GM19455 (cell line): ENCODE data around the gene GSTT2.
"Not testable (repeated sequence)": the region's sequence is repeated elsewhere in the genome, so short reads cannot be mapped to it uniquely, and the experiment has no call there.

ENCODE experiments used
- ATAC-seq: cut with Tn5 transposase; IDR thresholded peaks from one replicate; pipeline ENCODE4 v1.9.1; 2021; ENCODE audit not compliant: unreplicated experiment

GSTT2 gene

DNA sequence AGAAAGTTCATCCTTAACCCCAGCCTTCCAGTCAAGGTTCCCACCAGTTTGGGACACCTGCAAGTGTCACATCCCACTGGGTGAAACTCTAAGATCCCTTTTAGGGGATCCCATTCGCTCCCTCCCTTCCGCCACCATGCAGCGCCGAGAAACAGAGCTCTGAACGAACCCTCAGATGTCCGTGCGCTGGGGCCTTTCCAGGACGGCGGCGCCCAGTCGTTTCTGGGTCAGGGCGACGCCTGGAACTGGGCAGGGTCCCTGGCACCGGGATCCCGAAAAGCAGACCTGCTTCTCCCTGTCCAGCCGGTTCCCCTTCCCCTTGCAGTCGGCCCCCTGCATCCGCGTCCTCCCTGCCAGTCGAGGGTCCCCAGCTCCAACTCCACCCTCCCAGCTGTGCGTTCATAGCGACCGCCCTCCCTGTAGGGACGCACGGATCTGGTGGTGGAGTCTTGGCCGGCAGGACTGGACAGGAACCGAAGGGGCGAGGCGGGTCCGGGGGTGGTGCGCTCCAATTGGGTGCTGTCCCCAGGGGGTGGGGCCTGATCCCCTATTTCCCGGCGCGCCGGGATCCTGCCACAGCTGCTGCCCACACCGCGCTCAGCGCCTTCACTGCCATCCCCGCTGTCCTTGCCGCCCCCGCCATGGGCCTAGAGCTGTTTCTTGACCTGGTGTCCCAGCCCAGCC is at the start of gene GSTT2:
Gene GSTT2 (plus strand): TSS at position 578 of the 684 bp plus-strand sequence.
- not testable (repeated sequence) for ATAC-seq

- ATAC-seq, result no peak
Observed at GRCh38 chr22:23938328-23939016, 41.5 kb upstream of the GSTT2 start.

DNA sequence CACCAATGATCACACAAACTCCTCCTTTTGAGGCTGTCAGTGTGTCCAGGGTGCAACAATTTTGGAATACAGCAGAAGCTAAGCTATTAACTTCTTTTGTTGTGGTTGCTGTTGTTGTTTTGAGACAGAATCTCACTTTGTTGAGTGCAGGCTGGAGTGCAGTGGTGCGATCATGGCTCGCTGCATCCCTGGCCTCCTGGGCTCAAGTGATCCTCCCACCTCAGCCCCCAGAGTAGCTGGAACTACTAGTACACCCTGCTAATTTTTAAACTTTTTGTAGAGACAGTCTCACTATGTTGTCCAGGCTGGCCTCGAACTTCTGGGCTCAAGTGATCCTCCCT is 40.9 kb upstream of the GSTT2 start:
- ATAC-seq, result no peak

GRCh38 chr22:23940166-23940565 is 39.8 kb upstream of the GSTT2 start:
- ATAC-seq, result not testable (repeated sequence)

DNA sequence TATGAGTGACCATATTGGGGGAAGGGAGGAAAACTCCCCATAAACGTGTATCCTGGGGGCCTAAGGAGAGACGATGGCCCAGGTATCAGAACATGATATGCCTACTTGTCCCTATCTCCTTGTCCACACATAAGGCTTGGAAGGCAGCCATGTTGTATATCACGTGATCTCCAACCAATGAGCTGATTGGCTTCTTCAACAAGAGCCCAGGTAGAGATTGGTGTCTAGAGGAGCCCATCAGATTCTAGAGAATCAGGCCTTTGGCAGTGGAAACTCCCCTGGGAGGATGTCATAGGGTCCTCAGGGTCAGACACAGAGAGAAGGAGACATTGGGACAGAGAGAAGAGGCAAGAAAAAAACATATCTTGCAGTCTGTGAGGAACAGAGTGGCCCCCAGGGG is 32.5 kb upstream of the GSTT2 start:
- ATAC-seq, result not testable (repeated sequence)

DNA sequence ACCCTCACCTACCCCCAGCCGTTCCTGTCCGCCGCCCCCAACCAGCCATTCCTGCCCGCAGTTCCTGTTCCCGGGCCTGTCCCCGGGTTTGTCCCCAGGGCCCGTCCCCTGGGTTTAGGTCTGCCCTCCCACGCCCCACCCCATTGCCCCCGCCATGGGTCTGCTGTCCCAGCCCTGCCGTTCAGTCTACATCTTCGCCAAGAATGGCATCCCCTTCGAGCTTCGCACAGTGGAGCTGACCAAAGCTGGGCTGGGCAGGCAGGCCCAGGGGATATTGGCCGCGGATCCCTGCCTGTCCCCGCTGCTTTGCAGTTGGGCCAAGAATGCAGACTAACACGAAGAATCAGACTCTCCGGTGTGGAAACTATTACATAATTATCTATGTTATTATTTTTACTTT is 30.2 kb upstream of the GSTT2 start:
- ATAC-seq, result not testable (repeated sequence)

- ATAC-seq, result not testable (repeated sequence)
Observed at GRCh38 chr22:23951383-23951782, 28.6 kb upstream of the GSTT2 start.

GRCh38 chr22:23952794-23953405 is 27.0 kb upstream of the GSTT2 start:
- ATAC-seq, result not testable (repeated sequence)

DNA sequence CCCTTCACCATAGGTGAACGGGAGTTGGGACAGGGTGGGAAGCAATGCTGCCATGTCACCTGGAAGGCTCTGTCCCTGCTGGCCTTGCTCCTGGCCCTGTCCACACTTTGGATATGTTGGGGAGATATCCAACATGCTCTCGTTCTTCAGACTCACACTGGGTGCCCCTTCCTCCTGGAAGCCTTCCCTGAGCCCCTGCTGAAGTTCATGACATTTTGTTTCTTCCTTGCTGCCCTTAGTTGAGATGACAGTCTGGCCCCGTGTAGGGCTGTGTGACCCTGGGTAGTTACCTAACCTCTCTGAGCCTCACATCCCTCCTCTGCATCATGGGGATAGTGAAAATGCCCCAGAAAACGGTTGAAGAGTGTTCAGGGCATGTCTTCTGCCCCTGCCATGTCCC is 26.4 kb upstream of the GSTT2 start:
- not testable (repeated sequence) for ATAC-seq

DNA sequence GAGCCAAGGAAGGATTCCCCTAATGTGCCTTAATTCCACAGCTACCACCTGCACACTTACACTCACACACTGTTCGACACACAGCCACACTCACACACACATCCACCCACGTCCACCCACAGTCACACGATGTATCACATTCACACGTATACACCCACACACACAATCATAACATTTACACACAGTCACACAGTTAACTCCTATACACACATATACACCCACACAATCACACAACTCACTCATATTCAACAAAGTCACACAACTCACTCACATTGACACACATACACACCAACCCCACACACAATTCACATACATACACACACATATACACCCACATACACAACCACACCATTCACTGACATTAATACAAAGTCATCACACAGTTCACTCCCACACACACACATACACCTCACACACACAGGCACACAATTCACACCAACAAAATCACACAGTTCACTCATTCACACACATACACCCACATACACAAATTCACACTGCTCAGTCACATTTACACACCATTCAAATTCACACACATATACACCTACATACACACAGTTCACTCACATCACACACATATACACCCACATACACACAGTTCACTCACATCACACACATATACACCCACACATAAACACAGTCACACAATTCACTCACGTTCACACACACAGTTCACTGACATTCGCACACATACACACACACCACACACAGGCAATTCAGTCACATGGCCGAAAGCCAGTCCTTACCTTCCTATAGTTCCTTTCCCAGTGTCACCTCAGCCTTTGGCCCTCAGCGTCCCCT is 25.5 kb upstream of the GSTT2 start:
- not testable (repeated sequence) for ATAC-seq

- ATAC-seq, result not testable (repeated sequence)
Observed at GRCh38 chr22:23954991-23955305, 25.0 kb upstream of the GSTT2 start.

DNA sequence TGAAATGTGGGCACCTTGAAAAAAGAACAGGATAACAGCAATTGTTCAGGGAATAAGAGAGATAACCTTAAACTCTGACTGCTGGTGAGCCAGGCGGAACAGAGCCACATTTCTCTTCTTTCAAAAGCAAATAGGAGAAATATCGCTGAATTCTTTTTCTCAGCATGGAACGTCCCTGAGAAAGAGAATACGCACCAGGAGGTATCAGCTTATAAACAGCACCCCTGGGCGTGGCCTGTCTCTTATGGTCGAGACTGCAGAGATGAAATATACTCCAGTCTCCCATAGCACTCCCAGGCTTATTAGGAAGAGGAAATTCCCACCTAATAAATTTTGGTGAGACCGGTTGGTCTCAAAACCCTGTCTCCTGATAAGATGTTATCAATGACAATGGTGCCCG is 24.0 kb upstream of the GSTT2 start:
- not testable (repeated sequence) for ATAC-seq

DNA sequence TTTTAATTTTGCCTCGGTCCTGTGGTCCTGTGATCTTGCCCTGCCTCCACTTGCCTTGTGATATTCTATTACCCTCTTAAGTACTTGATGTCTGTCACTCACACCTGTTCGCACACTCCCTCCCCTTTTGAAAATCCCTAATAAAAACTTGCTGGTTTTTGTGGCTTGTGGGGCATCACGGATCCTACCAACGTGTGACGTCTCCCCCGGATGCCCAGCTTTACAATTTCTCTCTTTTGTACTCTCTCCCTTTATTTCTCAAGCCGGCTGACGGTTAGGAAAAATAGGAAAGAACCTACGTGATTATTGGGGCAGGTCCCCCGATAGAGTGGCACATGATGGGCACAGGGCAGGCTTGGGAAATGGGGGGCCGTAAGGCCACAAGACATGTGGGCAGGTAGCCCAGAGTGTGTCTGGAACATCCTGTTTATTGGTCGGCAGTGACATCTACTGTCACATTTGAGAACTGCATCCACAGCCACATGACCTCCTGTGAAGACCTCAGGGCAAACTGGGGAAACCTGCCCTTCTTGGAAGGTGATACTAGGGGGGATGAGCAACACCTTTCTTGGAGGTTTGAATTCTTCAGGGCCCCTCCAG is 23.5 kb upstream of the GSTT2 start:
- ATAC-seq, result not testable (repeated sequence)

GRCh38 chr22:23961084-23961771 is 18.7 kb upstream of the GSTT2 start, which contains the start of gene GSTT2B:
Gene GSTT2B (minus strand): TSS chr22:23961195. CDS start chr22:23961131, 64 bp downstream.
- ATAC-seq, result not testable (repeated sequence)

DNA sequence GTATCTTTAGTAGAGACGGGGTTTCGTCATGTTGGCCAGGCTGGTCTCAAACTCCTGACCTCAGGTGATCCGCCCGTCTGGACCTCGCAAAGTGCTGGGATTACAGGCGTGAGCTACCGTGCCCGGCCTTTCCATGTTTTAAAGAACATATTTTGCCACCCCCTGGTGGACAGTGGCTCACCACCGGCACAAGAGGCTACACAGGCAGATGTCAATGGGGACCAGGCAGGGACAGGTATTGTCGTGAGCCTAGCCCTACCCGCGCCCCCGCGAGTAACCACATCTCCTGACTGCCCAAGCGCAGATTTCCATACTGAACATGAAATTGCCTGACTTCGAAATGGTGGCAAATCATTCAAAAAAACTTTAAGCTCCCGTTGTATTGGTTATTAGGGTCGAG is 13.8 kb upstream of the GSTT2 start:
- ATAC-seq, result peak; percentile 31

- peak; percentile 92 for ATAC-seq
Observed at GRCh38 chr22:23966568-23966967, 13.4 kb upstream of the GSTT2 start, which contains the start of gene DDTL. Gene DDTL (plus strand): TSS chr22:23966888. CDS start chr22:23966915, 27 bp downstream.

- no peak for ATAC-seq
Observed at GRCh38 chr22:23969071-23969470, 10.9 kb upstream of the GSTT2 start.

GRCh38 chr22:23970201-23970641 is 9.7 kb upstream of the GSTT2 start:
- no peak for ATAC-seq

- ATAC-seq, result no peak
Observed at GRCh38 chr22:23970816-23971486, 9.0 kb upstream of the GSTT2 start.

GRCh38 chr22:23971927-23972326 is 8.0 kb upstream of the GSTT2 start:
- not testable (repeated sequence) for ATAC-seq
